HepG2 (cell line): Measurements from ENCODE around the gene SERPINF2. TPM values are rescaled to one million over a fixed set of nuclear protein-coding genes. Genes with fewer than 3 reads are reported as not detected.
A peak's percentile ranks its signal among the peaks of the same experiment; 100 is the strongest.

Experiments
- ESRRA ChIP-seq: sonication (generic); formaldehyde crosslinking; IDR thresholded peaks from 2 replicates; pipeline ENCODE4 v1.5.1; 2020; ENCODE audit warnings: mild to moderate bottlenecking, low read depth, missing genetic modification reagents
- EZH2 ChIP-seq: conservative IDR thresholded peaks from 2 replicates; pipeline ENCODE4 v1.6.1; 2012; ENCODE audit warnings: mild to moderate bottlenecking, low read depth, low read length, moderate library complexity
- HMGA1 ChIP-seq: sonication (generic); formaldehyde crosslinking; conservative IDR thresholded peaks from 2 replicates; pipeline ENCODE4 v1.4.0; 2020; ENCODE audit warnings: missing genetic modification reagents
- KDM2A ChIP-seq: sonication (generic); formaldehyde crosslinking; IDR thresholded peaks from 2 replicates; pipeline ENCODE4 v1.4.0; 2020; ENCODE audit warnings: low read depth, missing genetic modification reagents, borderline replicate concordance
- MTA3 ChIP-seq: sonication (generic); formaldehyde crosslinking; IDR thresholded peaks from 2 replicates; pipeline ENCODE4 v1.4.0; 2020; ENCODE audit warnings: missing genetic modification reagents
- MXD3 ChIP-seq: IDR thresholded peaks from 2 replicates; pipeline ENCODE4 v1.6.1; 2016; ENCODE audit warnings: mild to moderate bottlenecking, missing biosample characterization, missing genetic modification reagents
- NFIC ChIP-seq: IDR thresholded peaks from 2 replicates; pipeline ENCODE4 v1.6.1; 2012; ENCODE audit warnings: mild to moderate bottlenecking, low read length, inconsistent platforms
- NONO ChIP-seq, 2 experiments: fragments of 450-650 bp in 1 of 2; sonication (generic) in 1 of 2; formaldehyde crosslinking in 1 of 2; IDR thresholded peaks in 1 of 2; conservative IDR thresholded peaks in 1 of 2; 2 replicates each; pipeline versions ENCODE4 v1.6.1 to v1.8.0; 2017 to 2022; ENCODE audit warnings: mild to moderate bottlenecking in 1 of 2, missing genetic modification reagents in 1 of 2, moderate library complexity in 1 of 2
- NR2F2 ChIP-seq: IDR thresholded peaks from 2 replicates; pipeline ENCODE4 v1.6.1; 2012; ENCODE audit warnings: low read depth, inconsistent platforms, borderline replicate concordance
- PHF20 ChIP-seq: sonication (generic); formaldehyde crosslinking; IDR thresholded peaks from 2 replicates; pipeline ENCODE4 v1.5.0; 2020; ENCODE audit warnings: mild to moderate bottlenecking, missing genetic modification reagents
- POLR2A ChIP-seq, 2 experiments: IDR thresholded peaks; 2 replicates each; pipeline ENCODE4 v1.6.1; 2011; ENCODE audit warnings: low read depth in 2 of 2, low read length in 2 of 2, mild to moderate bottlenecking in 1 of 2, moderate library complexity in 1 of 2; ENCODE audit not compliant: insufficient read depth in 1 of 2
- SMC3 ChIP-seq: IDR thresholded peaks from 2 replicates; pipeline ENCODE4 v1.6.1; 2011; ENCODE audit warnings: low read length, improper control_type of control experiment
- SOX13 ChIP-seq, 3 experiments: fragments of 450-650 bp in 1 of 3; sonication (generic) in 1 of 3; formaldehyde crosslinking in 1 of 3; IDR thresholded peaks in 2 of 3; conservative IDR thresholded peaks in 1 of 3; 2 replicates each; pipeline versions ENCODE4 v1.5.0 to v1.6.1; 2016 to 2020; ENCODE audit warnings: antibody characterized with exemption in 1 of 3, mild to moderate bottlenecking in 1 of 3, missing compliant biosample characterization in 1 of 3, missing genetic modification reagents in 1 of 3, moderate library complexity in 1 of 3
- TERF1 ChIP-seq: sonication (generic); formaldehyde crosslinking; IDR thresholded peaks from 2 replicates; pipeline ENCODE4 v1.8.0; 2022; ENCODE audit warnings: mild to moderate bottlenecking, missing genetic modification reagents, moderate library complexity
- TOE1 ChIP-seq: sonication (generic); formaldehyde crosslinking; IDR thresholded peaks from 2 replicates; pipeline ENCODE4 v1.4.0; 2020; ENCODE audit warnings: mild to moderate bottlenecking, missing genetic modification reagents
- ZBTB33 ChIP-seq: sonication (generic); formaldehyde crosslinking; IDR thresholded peaks from 2 replicates; pipeline ENCODE4 v1.4.0; 2020; ENCODE audit warnings: missing genetic modification reagents
- ZHX1 ChIP-seq: sonication (generic); formaldehyde crosslinking; IDR thresholded peaks from 2 replicates; pipeline ENCODE4 v1.8.1; 2022; ENCODE audit warnings: low read depth, mild to moderate bottlenecking, missing genetic modification reagents
- ZNF232 ChIP-seq: sonication (generic); formaldehyde crosslinking; IDR thresholded peaks from 2 replicates; pipeline ENCODE4 v1.4.0; 2020; ENCODE audit warnings: missing genetic modification reagents, borderline replicate concordance
- ZNF30 ChIP-seq: sonication (generic); formaldehyde crosslinking; IDR thresholded peaks from 2 replicates; pipeline ENCODE4 v1.5.0; 2020; ENCODE audit warnings: mild to moderate bottlenecking, missing genetic modification reagents
- ZNF367 ChIP-seq: sonication (generic); formaldehyde crosslinking; IDR thresholded peaks from 2 replicates; pipeline ENCODE4 v1.4.0; 2020; ENCODE audit warnings: missing genetic modification reagents, borderline replicate concordance
- ZNF446 ChIP-seq: sonication (generic); formaldehyde crosslinking; IDR thresholded peaks from 2 replicates; pipeline ENCODE4 v1.5.0; 2020; ENCODE audit warnings: mild to moderate bottlenecking, missing genetic modification reagents
- ZNF776 ChIP-seq: sonication (generic); formaldehyde crosslinking; IDR thresholded peaks from 2 replicates; pipeline ENCODE4 v1.4.0; 2020; ENCODE audit warnings: mild to moderate bottlenecking, missing genetic modification reagents
- polyA plus RNA-seq, 8 experiments: library from polyadenylated mRNA; depleted of rRNA in 3 of 8; stranded (reverse) in 7 of 8; unstranded in 1 of 8; fragments of >200 nt; fragmentation: Illumina TruSeq in 4 of 8; extraction: Trizol in 4 of 8; gene quantifications; 2 replicates each; pipeline versions ENCODE4 v1.2.1 to v1.2.3, GENCODE V29; 2011 to 2016; ENCODE audit warnings: low read depth in 4 of 8, missing spikeins in 1 of 8, mixed read lengths in 1 of 8; ENCODE audit not compliant: insufficient read depth in 1 of 8
- total RNA-seq, 5 experiments: library from RNA; depleted of rRNA; stranded (reverse); fragments of >200 nt; fragmentation: Illumina TruSeq; extraction: Trizol; gene quantifications; 2 replicates each; pipeline ENCODE4 v1.2.3, GENCODE V29; 2016; ENCODE audit warnings: low read depth in 1 of 5

Gene SERPINF2
- total and polyA plus RNA-seq, 2 of the 13 experiments (the other 11 are each of a cell fraction or from before 2014, with no cell fraction given): 309 to 548 TPM

- peak; percentile 99 for TF ChIP-seq NR2F2
- TF ChIP-seq ZHX1 (CRISPR knock-in tag): peak; percentile 69; the same call in 1 of the 2 replicates
- TF ChIP-seq TERF1 (CRISPR knock-in tag): no peak
- peak; percentile 74 for TF ChIP-seq SOX13 (IDR thresholded peaks at IDR 0.05)
- TF ChIP-seq SOX13 (CRISPR knock-in tag; conservative IDR thresholded peaks at IDR 0.05 in 1 of 2, IDR thresholded peaks at IDR 0.05 in 1 of 2): peak in 1 of 2 experiments; percentile 90; a peak in 2 of 4 replicates
- TF ChIP-seq HMGA1 (CRISPR knock-in tag): no peak
- peak; percentile 6 for TF ChIP-seq MXD3 (CRISPR knock-in tag)
- TF ChIP-seq TOE1 (CRISPR knock-in tag): peak; percentile 91; the same call in 1 of the 2 replicates
- TF ChIP-seq SMC3: peak; percentile 19; the same call in 1 of the 2 replicates
- TF ChIP-seq ZNF446: no peak
- peak; percentile 97 for TF ChIP-seq NFIC
- peak in 1 of 2 experiments; percentile 45; a peak in 1 of 4 replicates for TF ChIP-seq POLR2A (IDR thresholded peaks at IDR 0.05; ENCODE audit: insufficient read depth in 1 of 2, low read depth in 2 of 2, low read length in 2 of 2)
- peak; percentile 72 for TF ChIP-seq ZNF232
- peak; percentile 95 for TF ChIP-seq ESRRA (CRISPR knock-in tag)
- TF ChIP-seq NONO (IDR thresholded peaks at IDR 0.05): no peak
- TF ChIP-seq NONO (CRISPR knock-in tag; conservative IDR thresholded peaks at IDR 0.05): peak; percentile 38
- TF ChIP-seq ZBTB33 (CRISPR knock-in tag): peak; percentile 70
- TF ChIP-seq EZH2: no peak
- 0 out of 2 replicates have a peak, but pooled peaks have one; percentile 25 for TF ChIP-seq KDM2A (CRISPR knock-in tag)
- TF ChIP-seq ZNF367: 0 out of 2 replicates have a peak, but pooled peaks have one; percentile 21
- TF ChIP-seq MTA3 (CRISPR knock-in tag): no peak
- no peak for TF ChIP-seq ZNF30
- no peak for TF ChIP-seq PHF20 (CRISPR knock-in tag)
- no peak for TF ChIP-seq ZNF776 (CRISPR knock-in tag)
These were observed 6.1 kb upstream of the SERPINF2 start (continued) for GRCh38 chr17:1736348-1737281.
